HPDE6-E6E7 (cell line): ENCODE results near the gene ADGRV1.

Source experiments
- DNase-seq: peaks from one replicate; pipeline ENCODE4 v3.0.0; 2011; ENCODE audit warnings: missing footprints; ENCODE audit errors: extremely low spot score

ADGRV1 gene

DNA sequence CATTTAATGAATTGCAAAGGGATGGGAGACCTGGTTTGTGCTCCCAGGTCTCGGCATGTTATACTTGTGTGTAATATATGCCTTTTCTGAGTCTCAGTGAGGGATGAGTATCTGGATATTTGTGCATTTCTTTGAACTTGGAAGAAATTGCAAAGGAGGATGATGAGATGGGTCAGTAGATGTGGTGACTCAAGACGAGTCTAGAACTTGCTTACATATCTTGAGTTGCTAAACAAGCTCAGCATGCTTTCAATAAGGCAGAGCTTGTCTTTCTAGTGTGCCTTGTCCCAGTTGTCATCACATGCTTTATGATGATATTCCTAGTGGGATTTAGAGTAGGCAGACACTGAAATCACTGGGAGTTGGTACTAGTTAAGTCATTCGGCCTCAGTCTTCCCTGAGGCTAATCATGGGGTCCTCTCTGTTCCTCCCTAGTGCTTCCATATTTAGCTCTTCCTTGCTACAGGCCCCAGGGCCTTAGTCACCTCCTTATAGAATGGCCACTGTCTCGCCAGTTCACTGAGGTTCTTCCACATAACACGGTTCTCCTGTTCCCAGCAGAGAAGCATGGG is 602.2 kb downstream of the ADGRV1 start:
- no peak for DNase-seq

DNA sequence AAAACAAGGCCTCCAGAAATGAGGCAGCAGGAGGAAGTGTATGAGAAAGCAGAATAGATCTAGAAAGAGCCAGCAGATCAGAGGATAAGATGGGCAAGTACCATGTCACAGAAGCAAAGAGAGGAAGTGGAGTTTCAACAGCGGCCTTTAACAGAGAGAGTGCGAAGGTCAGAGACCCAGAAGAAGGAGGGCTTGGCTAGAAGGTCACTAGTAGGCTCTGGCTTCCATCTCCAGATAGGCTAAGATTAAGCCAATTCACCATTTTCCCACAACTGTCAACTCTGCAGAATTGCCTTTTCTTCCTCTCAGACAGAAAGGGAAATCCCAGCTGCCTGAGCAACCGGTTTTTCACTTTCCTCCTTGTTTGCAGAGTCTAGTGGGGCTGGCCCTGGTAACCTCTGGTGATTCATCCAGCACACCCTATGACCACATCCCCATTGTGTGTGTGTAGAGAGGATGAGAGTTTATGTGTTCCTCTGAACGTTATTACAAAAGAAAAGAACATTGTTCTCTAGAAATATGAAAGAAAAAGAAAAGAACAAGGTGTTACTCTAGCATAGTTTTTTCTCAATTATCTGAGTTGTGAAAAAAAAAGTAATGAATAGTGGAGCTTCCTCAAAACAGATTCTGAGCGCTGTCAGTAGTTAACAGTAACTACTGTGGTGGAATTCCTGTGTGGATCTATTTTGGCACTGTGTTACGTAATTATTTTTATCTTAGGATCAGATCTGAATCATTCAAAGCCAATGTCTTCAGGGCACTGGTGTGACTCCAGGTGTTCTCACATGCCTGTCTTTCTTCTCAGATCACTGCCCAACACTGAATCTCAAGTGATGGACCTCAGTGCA is 604.2 kb downstream of the ADGRV1 start:
- DNase-seq = peak; percentile 89

DNA sequence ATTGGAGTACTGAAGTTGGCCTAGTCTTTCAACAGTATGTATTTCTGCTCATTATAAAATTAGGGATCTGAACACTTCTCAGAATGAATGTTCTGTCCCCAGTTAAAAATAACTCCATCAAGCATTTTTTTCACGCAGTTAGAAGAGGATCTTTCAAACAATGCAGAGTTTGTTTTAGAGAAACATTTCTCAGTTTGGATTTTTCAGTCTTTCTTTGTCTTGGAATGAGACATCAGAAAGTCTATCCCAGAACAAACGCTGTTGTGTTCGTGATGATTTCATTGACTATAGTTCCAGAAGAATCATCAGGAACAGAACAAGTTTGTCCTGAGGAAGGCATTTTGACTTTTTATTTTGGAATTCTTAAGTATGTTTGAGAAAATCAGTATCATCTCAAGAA is 605.8 kb downstream of the ADGRV1 start:
- DNase-seq = no peak

DNA sequence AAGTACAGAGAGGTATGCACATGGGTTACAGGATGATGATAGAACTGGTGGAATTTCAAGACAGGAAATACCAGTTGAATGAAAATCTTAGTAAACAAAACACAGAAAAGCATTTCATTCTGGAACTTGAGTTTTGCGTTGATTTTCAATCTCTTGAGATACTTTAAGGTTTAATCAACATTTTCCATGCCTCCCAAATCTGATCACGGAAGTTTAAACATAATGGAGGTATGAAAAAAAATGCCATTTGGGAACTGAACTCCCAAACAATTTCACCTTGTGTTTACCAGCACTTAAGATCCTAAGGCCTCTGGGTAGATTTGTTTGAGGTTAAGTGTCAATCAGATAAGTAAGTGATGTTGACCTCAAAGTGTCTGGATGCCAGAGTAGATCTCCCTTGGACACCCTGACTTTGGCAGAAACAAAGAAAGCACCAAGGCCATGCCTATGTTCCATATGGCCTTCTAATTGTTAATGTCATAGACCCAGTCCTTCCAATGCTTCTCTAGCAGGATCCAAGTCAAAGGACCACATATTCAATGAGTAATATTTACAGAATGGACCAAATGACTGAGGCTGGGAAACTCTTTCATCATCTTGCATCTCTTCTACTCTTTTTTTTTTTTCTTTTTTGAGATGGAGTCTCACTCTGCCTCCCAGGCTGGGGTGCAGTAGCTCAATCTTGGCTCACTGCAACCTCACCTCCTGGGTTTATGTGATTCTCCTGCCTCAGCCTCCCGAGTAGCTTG is 607.6 kb downstream of the ADGRV1 start:
- no peak for DNase-seq

DNA sequence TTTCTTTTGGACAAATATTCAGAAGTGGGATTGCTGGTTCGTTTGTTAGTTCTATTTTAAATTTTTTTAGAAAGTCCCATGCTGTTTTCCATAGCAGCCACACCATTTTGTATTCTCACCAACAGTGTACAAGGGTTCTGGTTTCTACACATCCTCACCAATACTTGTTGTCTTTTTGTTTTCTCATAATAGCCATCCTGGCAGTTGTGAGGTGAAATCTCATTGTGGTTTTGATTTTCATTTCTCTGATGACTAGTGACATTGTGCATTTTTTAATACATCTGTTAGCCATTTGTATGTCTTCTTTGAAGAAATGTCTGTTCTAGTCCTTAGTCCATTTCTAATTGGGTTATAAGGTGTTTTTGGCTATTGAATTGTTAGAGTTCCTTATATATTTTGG is 610.3 kb downstream of the ADGRV1 start:
- no peak for DNase-seq

DNA sequence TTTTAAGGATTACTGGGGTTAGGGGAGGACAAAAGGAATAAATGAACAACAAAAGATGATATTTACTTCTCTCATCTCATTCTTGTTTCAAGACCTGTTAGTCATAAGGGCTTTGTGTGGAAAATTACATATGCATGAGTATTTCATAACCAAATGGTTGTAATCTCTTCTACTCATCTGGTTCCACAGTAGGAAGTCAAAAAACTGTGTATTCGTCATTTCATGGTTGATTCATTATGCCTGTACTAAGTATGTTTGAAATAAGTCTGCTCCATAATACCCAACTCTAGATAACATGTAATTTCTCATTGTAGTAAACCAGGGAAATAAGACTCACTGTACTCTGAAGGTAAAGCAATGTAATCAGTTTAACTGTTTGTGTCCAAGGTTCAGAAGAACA is 611.7 kb downstream of the ADGRV1 start:
- DNase-seq = peak; percentile 34

DNA sequence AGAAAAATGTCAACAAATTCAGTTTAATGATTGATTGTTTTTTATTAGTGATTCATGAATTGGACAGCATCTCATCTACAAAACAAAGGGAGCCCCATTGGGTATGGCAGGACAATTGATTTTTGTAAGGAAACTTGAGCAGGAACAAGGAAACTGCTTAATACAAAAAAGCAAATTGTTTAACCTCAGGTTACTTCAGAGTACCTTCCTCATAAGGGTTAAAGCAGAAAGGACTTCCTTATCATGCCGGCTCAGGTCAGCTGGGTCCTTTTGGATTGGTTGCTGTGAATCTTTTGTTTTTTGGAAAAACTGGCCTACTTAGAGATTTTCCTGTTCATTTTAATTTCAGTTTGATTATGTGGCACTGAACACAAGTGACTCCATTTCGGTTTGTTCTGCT is 612.7 kb downstream of the ADGRV1 start:
- no peak for DNase-seq

DNA sequence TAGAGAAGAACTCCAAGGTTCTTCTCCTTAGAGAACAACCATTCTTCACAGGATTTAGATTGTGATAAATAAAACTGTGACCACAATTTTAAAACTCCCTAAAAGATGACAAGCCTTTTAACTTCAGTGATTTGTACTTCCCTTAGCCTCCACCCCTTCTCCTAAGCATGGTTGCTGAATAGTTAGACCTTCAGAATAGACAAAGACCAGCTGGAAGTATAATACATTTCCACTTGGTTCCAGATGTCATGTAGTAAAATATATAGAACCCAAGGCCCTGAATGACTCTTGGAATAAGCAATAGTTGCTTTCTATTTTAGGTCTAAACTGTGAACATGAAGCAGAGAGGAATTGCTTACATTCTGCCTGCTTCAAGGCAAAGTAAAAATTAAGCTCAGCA is 615.8 kb downstream of the ADGRV1 start:
- no peak for DNase-seq

DNA sequence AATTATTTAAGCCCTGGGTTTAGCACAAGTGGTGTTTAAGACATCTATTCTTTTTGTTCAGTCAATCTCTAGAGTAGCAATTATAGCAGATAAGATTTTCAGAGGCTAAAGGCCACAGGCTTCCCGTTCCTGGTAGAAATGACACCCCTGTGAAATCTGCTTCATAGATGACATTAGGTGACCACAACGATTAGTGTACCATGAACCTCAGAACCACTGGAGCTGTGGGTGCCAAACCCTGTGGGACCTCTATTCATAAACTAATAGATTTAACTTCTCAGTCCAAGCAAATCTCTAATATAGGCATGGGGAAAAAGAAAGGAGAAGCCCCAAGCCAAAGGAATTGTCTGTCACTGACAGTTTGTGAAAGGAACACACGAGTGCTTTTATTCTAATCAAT is 617.1 kb downstream of the ADGRV1 start:
- no peak for DNase-seq

DNA sequence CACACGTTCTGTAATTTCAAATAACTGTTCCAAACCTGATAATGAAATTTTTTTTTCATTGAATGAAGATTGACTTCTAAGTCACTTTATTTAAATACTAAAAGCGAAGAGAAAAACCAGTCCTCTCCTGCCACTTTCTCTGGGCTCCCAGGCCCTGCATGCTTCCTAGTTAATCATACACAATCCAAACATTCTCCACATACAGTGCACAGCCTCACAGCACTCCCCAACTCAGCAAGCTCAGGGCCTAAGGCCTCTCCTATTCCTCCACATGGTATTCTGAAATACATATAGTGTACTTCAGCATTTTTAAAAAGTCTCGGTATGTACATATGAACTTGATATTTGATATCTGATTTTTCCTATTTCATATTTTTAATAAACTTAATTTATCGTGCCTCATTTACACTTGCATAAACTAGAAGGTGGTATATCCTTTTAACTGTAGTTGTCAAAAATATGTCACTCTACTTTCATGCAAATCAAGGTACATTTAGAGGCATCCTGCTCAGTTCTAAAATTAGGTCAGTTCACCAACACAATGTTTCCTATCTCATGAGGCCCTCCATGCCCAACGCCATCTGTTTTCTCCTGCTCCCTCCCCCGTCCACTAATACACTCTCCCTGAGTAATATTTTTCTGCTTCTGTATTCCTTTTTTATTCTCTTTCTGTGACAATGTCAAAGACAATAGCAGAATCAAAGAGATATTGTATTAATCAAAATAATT is 617.9 kb downstream of the ADGRV1 start:
- no peak for DNase-seq

DNA sequence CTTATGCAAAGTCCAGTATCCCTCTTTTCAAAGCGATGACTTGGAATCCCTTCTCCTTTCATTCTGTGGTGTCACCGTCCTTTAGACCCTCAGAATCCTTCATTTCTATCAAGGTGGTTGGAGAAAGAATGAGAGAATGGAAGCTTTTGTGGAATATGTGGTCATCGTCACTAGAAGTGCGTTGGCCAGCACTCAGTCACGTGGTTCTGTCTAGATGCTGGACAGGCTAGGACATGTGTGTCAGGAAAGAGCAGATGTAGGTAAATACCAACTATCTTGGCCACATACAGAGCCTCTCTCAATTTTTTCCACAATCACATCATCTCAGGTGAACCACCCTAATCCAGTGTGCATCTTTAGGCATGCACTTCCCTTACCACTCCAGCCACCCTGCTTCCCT is 618.5 kb downstream of the ADGRV1 start:
- no peak for DNase-seq

DNA sequence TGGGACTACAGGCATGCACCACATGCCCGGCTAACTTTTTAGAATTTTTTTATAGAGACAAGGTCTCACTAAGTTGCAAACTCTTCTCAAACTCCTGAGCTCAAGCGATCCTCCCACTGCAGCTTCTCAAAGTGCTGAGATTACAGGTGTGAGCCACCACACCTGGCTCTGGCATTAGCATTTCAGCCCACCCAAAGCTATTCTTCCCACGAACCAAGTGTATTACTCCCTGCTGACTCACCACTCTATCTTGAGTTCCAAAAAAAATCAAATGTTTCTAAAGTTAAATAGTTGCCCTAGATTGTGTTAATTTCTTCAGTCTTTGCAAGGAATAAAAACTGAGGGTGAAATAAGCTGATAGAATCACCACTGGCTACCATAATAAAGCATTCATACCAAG is 619.0 kb downstream of the ADGRV1 start:
- DNase-seq = no peak

DNA sequence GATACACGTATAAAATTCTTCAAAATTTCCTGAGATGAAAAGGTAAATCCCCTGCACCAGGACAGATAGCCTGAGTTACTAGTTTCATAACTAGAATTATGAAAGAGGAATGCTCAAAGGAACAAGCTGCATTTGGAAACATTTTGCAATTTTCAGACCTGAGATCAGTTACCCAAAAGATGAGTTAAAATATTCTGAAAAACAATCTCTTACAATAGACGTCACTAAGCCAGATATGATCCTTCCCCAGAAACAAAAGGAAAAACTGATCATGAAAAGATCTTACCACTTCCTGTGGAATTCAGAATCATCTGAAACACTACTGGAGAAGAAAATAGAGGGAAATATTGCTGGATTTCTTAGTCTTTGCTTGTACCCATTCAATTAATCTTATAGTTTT is 619.9 kb downstream of the ADGRV1 start:
- no peak for DNase-seq

DNA sequence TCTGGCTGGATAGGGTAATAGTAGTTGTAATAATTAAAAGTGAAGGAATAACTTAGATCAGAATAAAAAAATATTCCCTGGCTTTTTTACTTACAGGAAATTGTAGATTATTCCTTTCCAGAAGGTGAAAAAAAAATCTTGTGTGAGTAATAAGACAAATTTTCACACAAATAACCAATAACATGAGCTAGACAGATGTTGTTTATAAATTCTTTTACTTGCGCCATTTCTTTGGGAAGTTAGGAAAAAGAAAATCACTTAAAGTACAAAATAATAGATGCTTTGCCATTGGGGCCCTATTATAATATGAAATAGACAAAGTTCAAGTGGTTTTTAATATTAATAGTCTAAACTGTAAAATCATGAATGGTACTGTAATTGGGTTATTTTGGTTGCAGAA is 620.4 kb downstream of the ADGRV1 start:
- no peak for DNase-seq

DNA sequence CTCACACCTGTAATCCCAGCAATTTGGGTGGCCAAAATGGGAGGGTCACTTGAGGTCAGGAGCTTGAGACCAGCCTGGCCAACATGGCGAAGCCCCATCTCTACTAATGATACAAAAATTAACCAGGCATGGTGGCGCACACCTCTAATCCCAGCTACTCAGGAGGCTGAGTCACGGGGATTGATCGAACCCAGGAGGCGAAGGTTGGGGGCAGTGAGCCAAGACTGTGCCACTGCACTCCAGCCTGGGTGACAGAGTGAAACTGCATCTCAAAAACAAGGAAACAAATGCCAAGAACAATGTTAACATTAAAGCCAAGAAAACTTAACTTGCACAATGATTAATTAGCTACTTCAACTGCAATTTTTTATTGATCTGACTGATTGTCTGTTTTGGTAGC is 621.9 kb downstream of the ADGRV1 start:
- DNase-seq = no peak

DNA sequence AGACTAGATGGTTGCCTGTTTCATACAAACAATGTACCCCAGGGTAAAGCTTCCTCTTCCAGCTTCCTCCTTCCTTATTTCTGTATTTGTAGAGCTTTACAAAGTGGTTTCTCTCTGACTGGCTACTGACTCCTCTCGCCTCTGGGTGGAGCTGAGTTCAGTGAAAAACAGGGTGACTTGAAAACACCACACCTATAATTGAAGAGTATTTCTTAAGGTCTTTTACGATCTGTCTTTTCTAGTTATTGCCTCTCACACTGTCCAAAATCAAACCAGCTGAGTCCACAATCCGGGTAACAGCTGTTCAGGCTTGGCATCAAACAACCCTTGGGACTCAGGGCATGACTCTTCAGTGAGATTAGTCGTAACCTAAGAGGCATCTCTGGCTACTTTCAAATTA is 624.2 kb downstream of the ADGRV1 start:
- DNase-seq = no peak

DNA sequence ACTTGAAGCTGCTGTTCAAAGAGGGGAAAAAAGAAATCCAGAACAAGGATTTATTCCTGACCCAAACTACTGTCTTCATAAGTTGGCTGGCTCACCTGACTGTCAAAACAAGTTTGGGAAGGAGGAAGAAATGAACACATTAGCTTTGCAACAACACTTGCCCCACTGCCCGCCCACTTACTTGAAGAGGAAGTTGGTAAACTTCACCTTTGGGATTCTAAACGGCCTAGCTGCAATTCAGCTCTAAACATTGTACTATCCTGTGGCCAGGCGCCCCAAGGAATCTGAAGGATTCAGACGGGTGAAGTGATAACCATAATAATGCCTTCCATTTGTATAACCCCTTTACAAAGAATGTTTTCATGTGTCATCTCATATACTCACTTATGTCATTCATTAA is 625.1 kb downstream of the ADGRV1 start:
- DNase-seq = no peak

DNA sequence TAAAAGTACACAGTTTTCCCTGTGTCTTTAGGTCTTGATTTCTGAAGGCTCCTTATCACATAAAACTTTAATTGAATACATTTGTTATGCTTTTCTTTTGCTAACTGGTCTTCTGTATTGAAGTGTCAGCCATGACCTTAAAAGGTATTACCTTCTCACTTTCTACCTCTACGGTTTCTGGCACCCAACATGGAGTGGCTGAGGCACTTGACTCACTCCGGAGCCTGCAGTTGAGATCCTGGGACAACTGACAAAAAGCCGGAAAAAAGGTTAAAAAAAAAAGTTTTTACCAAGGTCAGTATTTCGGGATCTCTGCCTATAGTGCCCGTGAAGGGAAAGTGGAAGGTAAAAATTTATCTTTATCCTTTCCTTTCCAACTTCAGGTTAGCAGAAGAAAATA is 627.5 kb downstream of the ADGRV1 start:
- no peak for DNase-seq

DNA sequence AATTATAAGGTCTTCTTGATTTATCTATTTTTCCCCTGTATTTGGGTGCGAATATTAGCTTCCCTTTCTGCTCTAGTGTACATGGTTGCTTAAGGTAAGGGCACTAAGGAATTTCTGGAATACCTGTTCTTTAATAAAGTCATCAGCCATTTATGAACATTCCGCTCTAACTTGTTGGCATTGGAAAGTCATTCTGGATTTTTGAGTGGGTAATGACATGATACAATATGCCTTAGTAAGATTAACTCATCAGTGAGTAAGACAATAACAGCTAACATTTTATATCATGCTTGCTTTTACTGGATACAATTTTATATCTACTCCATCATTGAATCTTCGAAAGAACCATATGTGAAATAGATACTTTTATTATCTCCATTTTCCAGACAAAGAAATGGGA is 628.4 kb downstream of the ADGRV1 start:
- DNase-seq = no peak

DNA sequence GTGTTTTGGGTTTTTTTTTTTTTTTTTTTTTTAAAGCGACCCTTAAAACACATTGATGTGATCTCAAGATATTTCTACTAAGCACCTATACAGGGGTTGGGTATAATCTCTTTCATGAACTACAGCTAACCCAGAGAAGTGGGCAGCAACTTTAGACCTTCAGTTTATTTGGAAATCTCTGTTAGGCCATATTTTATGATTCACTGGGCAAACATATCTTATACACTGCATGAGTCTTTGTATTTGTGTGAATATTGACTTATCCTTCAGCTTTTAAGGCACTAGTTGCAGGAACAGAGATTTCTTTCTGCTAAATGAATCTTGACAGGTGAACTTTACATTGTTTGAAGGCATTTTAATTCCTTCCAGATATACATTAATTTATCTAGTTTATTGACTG is 630.2 kb downstream of the ADGRV1 start:
- no peak for DNase-seq

DNA sequence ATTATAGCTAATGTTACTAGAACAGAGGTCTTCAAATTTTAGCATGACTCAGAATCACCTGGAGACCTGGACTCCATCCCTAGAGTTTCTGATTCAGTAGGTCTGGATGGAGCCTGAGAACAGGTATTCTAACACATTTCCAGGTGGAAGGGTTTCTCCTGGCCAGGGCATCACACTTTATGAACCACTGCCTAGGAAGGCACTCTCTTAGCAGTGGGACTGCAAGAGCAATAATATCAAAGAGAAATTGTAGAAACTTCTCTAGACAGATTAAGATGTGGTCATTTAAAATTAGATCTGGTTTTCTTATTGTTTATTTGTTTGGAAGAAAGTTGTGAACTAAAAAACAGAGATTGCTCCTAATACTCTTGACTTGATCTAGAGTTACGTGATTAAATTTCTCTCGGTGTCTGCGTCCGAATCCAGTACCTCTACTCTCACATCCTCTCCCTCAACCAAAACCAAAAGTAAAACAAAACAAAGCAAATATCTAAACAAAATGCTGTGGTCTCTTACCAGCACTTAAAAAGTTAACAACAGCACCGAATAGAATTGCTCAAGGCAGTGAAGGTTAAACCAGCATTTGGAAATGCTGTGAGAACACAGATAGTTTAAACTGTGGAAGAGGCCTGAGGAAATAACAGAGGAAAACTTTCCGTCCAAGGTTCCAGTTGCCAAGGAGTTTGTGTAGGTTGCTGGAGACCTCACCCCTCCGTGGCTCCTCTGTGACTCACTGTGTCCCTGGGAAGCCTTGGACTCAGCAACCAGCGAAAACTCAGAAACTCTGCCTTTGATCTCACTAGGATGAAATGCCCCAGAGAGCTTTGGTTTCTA is 631.1 kb downstream of the ADGRV1 start:
- no peak for DNase-seq
